ENCODE results near the gene TACR2. TPM values are rescaled to one million over a fixed set of nuclear protein-coding genes. Genes with fewer than 3 reads are reported as not detected.

Gene TACR2
- total RNA-seq, 1 donor from 2014 or later, result 0.90 TPM

GRCh38 chr10:69411476-69411875 lies 5.2 kb downstream of the TACR2 start:
- H3K4me1 ChIP-seq, result peaks cover 24% of the 10 kb centered on the region
- no peak overlapping the region for H3K4me3 ChIP-seq
- H3K27ac ChIP-seq, result no peak overlapping the region
- TF ChIP-seq, protein P1, sequence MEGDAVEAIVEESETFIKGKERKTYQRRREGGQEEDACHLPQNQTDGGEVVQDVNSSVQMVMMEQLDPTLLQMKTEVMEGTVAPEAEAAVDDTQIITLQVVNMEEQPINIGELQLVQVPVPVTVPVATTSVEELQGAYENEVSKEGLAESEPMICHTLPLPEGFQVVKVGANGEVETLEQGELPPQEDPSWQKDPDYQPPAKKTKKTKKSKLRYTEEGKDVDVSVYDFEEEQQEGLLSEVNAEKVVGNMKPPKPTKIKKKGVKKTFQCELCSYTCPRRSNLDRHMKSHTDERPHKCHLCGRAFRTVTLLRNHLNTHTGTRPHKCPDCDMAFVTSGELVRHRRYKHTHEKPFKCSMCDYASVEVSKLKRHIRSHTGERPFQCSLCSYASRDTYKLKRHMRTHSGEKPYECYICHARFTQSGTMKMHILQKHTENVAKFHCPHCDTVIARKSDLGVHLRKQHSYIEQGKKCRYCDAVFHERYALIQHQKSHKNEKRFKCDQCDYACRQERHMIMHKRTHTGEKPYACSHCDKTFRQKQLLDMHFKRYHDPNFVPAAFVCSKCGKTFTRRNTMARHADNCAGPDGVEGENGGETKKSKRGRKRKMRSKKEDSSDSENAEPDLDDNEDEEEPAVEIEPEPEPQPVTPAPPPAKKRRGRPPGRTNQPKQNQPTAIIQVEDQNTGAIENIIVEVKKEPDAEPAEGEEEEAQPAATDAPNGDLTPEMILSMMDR (IDR thresholded peaks at IDR 0.05), result no peak
- no peaks in the 10 kb centered on the region for H3K36me3 ChIP-seq
- DNase-seq (no peak), ATAC-seq (no peak)
- no peaks in the 10 kb centered on the region for H3K9me3 ChIP-seq
- intact Hi-C loops (cut with DNase I), result no loop called here
- no peaks in the 10 kb centered on the region for H3K27me3 ChIP-seq

DNA sequence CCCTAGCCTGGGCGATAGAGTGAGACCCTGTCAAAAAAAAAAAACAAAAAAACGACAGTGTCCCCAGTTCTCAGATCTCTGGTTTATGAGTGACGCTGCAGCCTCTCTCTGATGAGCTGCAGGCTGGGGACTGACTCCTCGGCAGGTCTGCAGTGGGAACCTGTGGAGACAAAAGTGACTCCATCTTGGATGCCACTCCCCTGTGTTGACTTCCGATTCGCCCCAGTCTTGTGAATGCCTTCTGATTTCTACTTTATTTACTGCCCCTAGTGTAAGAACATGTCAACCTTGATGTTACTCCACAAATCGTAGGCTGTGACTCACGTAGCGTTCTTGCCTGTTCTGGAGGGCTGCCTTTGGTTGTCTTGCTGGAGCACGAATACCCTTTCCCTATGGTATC lies 6.2 kb downstream of the TACR2 start:
- ATAC-seq (no peak), DNase-seq (no peak)
- no peaks in the 10 kb centered on the region for H3K27me3 ChIP-seq
- TF ChIP-seq, protein P1 (IDR thresholded peaks at IDR 0.05), result no peak
- no peak overlapping the region for H3K4me3 ChIP-seq
- peaks cover 29% of the 10 kb centered on the region for H3K4me1 ChIP-seq
- no peaks in the 10 kb centered on the region for H3K9me3 ChIP-seq
- intact Hi-C loops (cut with DNase I), result no loop called here
- H3K36me3 ChIP-seq, result no peaks in the 10 kb centered on the region
- H3K27ac ChIP-seq, result no peak overlapping the region

GRCh38 chr10:69409968-69410367 lies 6.8 kb downstream of the TACR2 start:
- intact Hi-C loops (cut with DNase I), result no loop called here
- no peaks in the 10 kb centered on the region for H3K9me3 ChIP-seq
- H3K4me3 ChIP-seq, result no peak overlapping the region
- H3K27me3 ChIP-seq, result no peaks in the 10 kb centered on the region
- H3K27ac ChIP-seq, result no peak overlapping the region
- no peaks in the 10 kb centered on the region for H3K36me3 ChIP-seq
- no peak for ATAC-seq
- TF ChIP-seq, protein P1 (IDR thresholded peaks at IDR 0.05), result no peak
- no peak for DNase-seq
- H3K4me1 ChIP-seq, result peaks cover 29% of the 10 kb centered on the region

GRCh38 chr10:69409176-69409495 lies 7.6 kb downstream of the TACR2 start:
- no peak for DNase-seq
- TF ChIP-seq, protein P1 (IDR thresholded peaks at IDR 0.05), result no peak

GRCh38 chr10:69408318-69409175 lies 8.2 kb downstream of the TACR2 start:
- Histone ChIP-seq H3K27me3 (no peaks in the 10 kb centered on the region), H3K4me1 (peaks cover 29% of the 10 kb centered on the region), H3K9me3 (no peaks in the 10 kb centered on the region), H3K27ac (peak overlapping the region; percentile 87), H3K36me3 (no peaks in the 10 kb centered on the region), H3K4me3 (peak overlapping the region; percentile 42)
- TF ChIP-seq, protein P1 (IDR thresholded peaks at IDR 0.05), result peak; percentile 81
- ATAC-seq (peak; percentile 93), DNase-seq (peak; percentile 97)
- intact Hi-C loops (cut with DNase I), result no loop called here

More at GRCh38 chr10:69409176-69409495, 7.6 kb downstream of the TACR2 start:
- H3K4me3 ChIP-seq, result peak overlapping the region; percentile 42
- peaks cover 29% of the 10 kb centered on the region for H3K4me1 ChIP-seq
- H3K27ac ChIP-seq, result peak overlapping the region; percentile 87
- no peak for ATAC-seq
- no peaks in the 10 kb centered on the region for H3K27me3 ChIP-seq
- no peaks in the 10 kb centered on the region for H3K36me3 ChIP-seq
- intact Hi-C loops (cut with DNase I), result no loop called here
- no peaks in the 10 kb centered on the region for H3K9me3 ChIP-seq

Measured in upper lobe of right lung (tissue), 1 donor.